NCI-H1048 (cell line): ENCODE results near the gene DOP1A.

Experiments
- DNase-seq: peaks from one replicate; lab custom pipeline; 2025; lab: John Stamatoyannopoulos, UW

Gene DOP1A

GRCh38 chr6:83071707-83072106 lies 4.2 kb downstream of the DOP1A start:
- no peak for DNase-seq

- no peak for DNase-seq
Measured at GRCh38 chr6:83072726-83073125, 5.3 kb downstream of the DOP1A start.

GRCh38 chr6:83073615-83074014 lies 6.1 kb downstream of the DOP1A start:
- no peak for DNase-seq

GRCh38 chr6:83083476-83083875 lies 16.0 kb downstream of the DOP1A start:
- no peak for DNase-seq

- no peak for DNase-seq
Measured at GRCh38 chr6:83086751-83087150, 19.3 kb downstream of the DOP1A start.

- no peak for DNase-seq
Measured at GRCh38 chr6:83092756-83093399, 25.4 kb downstream of the DOP1A start.

GRCh38 chr6:83096791-83097190 lies 29.3 kb downstream of the DOP1A start:
- no peak for DNase-seq

GRCh38 chr6:83097204-83097603 lies 29.7 kb downstream of the DOP1A start:
- DNase-seq, result no peak

GRCh38 chr6:83097675-83098074 lies 30.2 kb downstream of the DOP1A start:
- DNase-seq, result no peak

- no peak for DNase-seq
Measured at GRCh38 chr6:83098589-83098988, 31.1 kb downstream of the DOP1A start.

GRCh38 chr6:83108378-83108777 lies 40.9 kb downstream of the DOP1A start:
- no peak for DNase-seq

- DNase-seq, result no peak
Measured at GRCh38 chr6:83113258-83113657, 45.8 kb downstream of the DOP1A start.

GRCh38 chr6:83114164-83114563 lies 46.7 kb downstream of the DOP1A start:
- DNase-seq, result no peak

- DNase-seq, result no peak
Measured at GRCh38 chr6:83117802-83118201, 50.3 kb downstream of the DOP1A start.

GRCh38 chr6:83119742-83120300 lies 52.4 kb downstream of the DOP1A start:
- DNase-seq, result no peak

- DNase-seq, result no peak
Measured at GRCh38 chr6:83124553-83124952, 57.1 kb downstream of the DOP1A start.

GRCh38 chr6:83125425-83125824 lies 58.0 kb downstream of the DOP1A start:
- no peak for DNase-seq

GRCh38 chr6:83126223-83126622 lies 58.8 kb downstream of the DOP1A start:
- DNase-seq, result no peak

GRCh38 chr6:83126807-83127206 lies 59.3 kb downstream of the DOP1A start:
- DNase-seq, result no peak

- DNase-seq, result no peak
Measured at GRCh38 chr6:83127258-83127657, 59.8 kb downstream of the DOP1A start.

- no peak for DNase-seq
Measured at GRCh38 chr6:83127976-83128375, 60.5 kb downstream of the DOP1A start.

- no peak for DNase-seq
Measured at GRCh38 chr6:83132121-83132520, 64.7 kb downstream of the DOP1A start.

GRCh38 chr6:83138118-83138722 lies 70.7 kb downstream of the DOP1A start:
- DNase-seq, result no peak

- DNase-seq, result no peak
Measured at GRCh38 chr6:83138758-83139157, 71.3 kb downstream of the DOP1A start.
